Cardiac septum (tissue), 1 donor: ENCODE results near the gene CBR3. TPM values are rescaled to one million over a fixed set of nuclear protein-coding genes. Genes with fewer than 3 reads are reported as not detected.
"Not testable (repeated sequence)": the region's sequence is repeated elsewhere in the genome, so short reads cannot be mapped to it uniquely, and the experiment has no call there.

Experiments
- DNase-seq: peaks from one replicate; pipeline ENCODE4 v3.0.0-alpha.2; 2020; ENCODE audit warnings: low spot score
- intact Hi-C: fragments of 100-400 bp; cut with DNase I; formaldehyde crosslinking; loops from one replicate; pipeline ENCODE4 v1.14.0; 2022
- total RNA-seq: library from RNA; stranded (reverse); fragmentation: NEBNext Ultra II Directional; extraction: Animal tissue kit (Norgen Biotek cat#: 25700); gene quantifications from one replicate; pipeline ENCODE4 v1.2.1, GENCODE V29; 2021
- donor health status: DM: no; HTN: no; CAD: no.

CBR3 gene
- total RNA-seq, 1 donor from 2014 or later: 2.1 TPM

- intact Hi-C loops: loop anchor here (5.0 kb wide), 1 partner anchor 52 kb away; the partner anchor contains the start of gene SETD4
- DNase-seq: no peak
Observed at GRCh38 chr21:36113647-36114428, 21.0 kb upstream of the CBR3 start.

GRCh38 chr21:36115138-36115730, 19.6 kb upstream of the CBR3 start:
- intact Hi-C loops: no loop called here
- DNase-seq: no peak

GRCh38 chr21:36117286-36117741, 17.6 kb upstream of the CBR3 start:
- intact Hi-C loops: no loop called here
- no peak for DNase-seq

- intact Hi-C loops: no loop called here
- DNase-seq: no peak
Observed at GRCh38 chr21:36120304-36120888, 14.5 kb upstream of the CBR3 start.

GRCh38 chr21:36122977-36123376, 11.9 kb upstream of the CBR3 start:
- intact Hi-C loops: no loop called here
- DNase-seq: no peak

- no peak for DNase-seq
- intact Hi-C loops: no loop called here
Observed at GRCh38 chr21:36124395-36124794, 10.5 kb upstream of the CBR3 start.

GRCh38 chr21:36125512-36126207, 9.2 kb upstream of the CBR3 start:
- intact Hi-C loops: no loop called here
- no peak for DNase-seq

GRCh38 chr21:36126208-36126565, 8.7 kb upstream of the CBR3 start:
- DNase-seq: no peak
- intact Hi-C loops: no loop called here

- intact Hi-C loops: no loop called here
- no peak for DNase-seq
Observed at GRCh38 chr21:36126621-36127110, 8.2 kb upstream of the CBR3 start.

GRCh38 chr21:36127250-36127904, 7.5 kb upstream of the CBR3 start:
- DNase-seq: no peak
- intact Hi-C loops: no loop called here

- DNase-seq: no peak
- intact Hi-C loops: no loop called here
Observed at GRCh38 chr21:36127977-36128376, 6.9 kb upstream of the CBR3 start.

- no peak for DNase-seq
- intact Hi-C loops: no loop called here
Observed at GRCh38 chr21:36129219-36129618, 5.7 kb upstream of the CBR3 start.

- DNase-seq, intact Hi-C loops: not testable (repeated sequence)
Observed at GRCh38 chr21:36130414-36130762, 4.5 kb upstream of the CBR3 start.

- intact Hi-C loops, DNase-seq: not testable (repeated sequence)
Observed at GRCh38 chr21:36130839-36131238, 4.0 kb upstream of the CBR3 start.

GRCh38 chr21:36132696-36133095, 2.2 kb upstream of the CBR3 start:
- DNase-seq: no peak
- intact Hi-C loops: no loop called here

- peak; percentile 79 for DNase-seq
- intact Hi-C loops: loop anchor here (5.0 kb wide), 1 partner anchor 187 kb away; the partner anchor contains the start of gene MORC3
Observed at GRCh38 chr21:36135391-36136102, 668 bp downstream of the CBR3 start.

- intact Hi-C loops: loop anchor here (2.0 to 5.0 kb wide), 4 partner anchors 68 to 191 kb away; partner anchors contain the start of gene MORC3
Observed at GRCh38 chr21:36139791-36140190, 4.9 kb downstream of the CBR3 start.

GRCh38 chr21:36141513-36141925, 6.6 kb downstream of the CBR3 start:
- intact Hi-C loops: loop anchor here (2.0 to 5.0 kb wide), 3 partner anchors 66 to 189 kb away; no protein-coding TSS in a partner anchor
- DNase-seq: peak; percentile 81

More at GRCh38 chr21:36139791-36140190, 4.9 kb downstream of the CBR3 start:
- peak; percentile 39 for DNase-seq

- intact Hi-C loops: loop anchor here (5.0 kb wide), 2 partner anchors 63 to 118 kb away; no protein-coding TSS in a partner anchor
- DNase-seq: not testable (repeated sequence)
Observed at GRCh38 chr21:36144233-36144632, 9.4 kb downstream of the CBR3 start.
